Urothelium cell line (cell line): ENCODE data around the gene IL4I1.

Experiments used
- DNase-seq: peaks from one replicate; pipeline ENCODE4 v3.0.0; 2011; ENCODE audit warnings: low spot score, mixed read lengths
- FAIRE-seq: peaks from 2 replicates; lab custom pipeline; 2011; peaks lifted over from hg19 to GRCh38; lab: Jason Lieb, UNC

IL4I1 gene

GRCh38 chr19:49866933-49867782 lies 29.5 kb downstream of the IL4I1 start, which contains the start of gene PNKP:
Gene PNKP (minus strand): TSS chr19:49867576. CDS start chr19:49867204, 372 bp downstream.
- FAIRE-seq (peak; percentile 62), DNase-seq (peak; percentile 93)

GRCh38 chr19:49864890-49865289 lies 31.8 kb downstream of the IL4I1 start:
- no peak for DNase-seq
- no peak for FAIRE-seq

- FAIRE-seq: no peak
- no peak for DNase-seq
These were observed 32.8 kb downstream of the IL4I1 start for GRCh38 chr19:49863935-49864320.

GRCh38 chr19:49863254-49863934 lies 33.3 kb downstream of the IL4I1 start:
- no peak for DNase-seq
- no peak for FAIRE-seq

GRCh38 chr19:49862391-49863253 lies 34.1 kb downstream of the IL4I1 start:
- DNase-seq (no peak), FAIRE-seq (peak; percentile 13)

GRCh38 chr19:49861541-49862378 lies 34.9 kb downstream of the IL4I1 start:
- DNase-seq: no peak
- no peak for FAIRE-seq

GRCh38 chr19:49861107-49861506 lies 35.6 kb downstream of the IL4I1 start:
- DNase-seq (no peak), FAIRE-seq (no peak)

GRCh38 chr19:49860336-49861102 lies 36.2 kb downstream of the IL4I1 start:
- DNase-seq (no peak), FAIRE-seq (no peak)

GRCh38 chr19:49859682-49860335 lies 36.9 kb downstream of the IL4I1 start:
- peak; percentile 63 for FAIRE-seq

GRCh38 chr19:49858088-49858985 lies 38.4 kb downstream of the IL4I1 start:
- DNase-seq: no peak
- FAIRE-seq: no peak

More at GRCh38 chr19:49859682-49860335, 36.9 kb downstream of the IL4I1 start:
- no peak for DNase-seq

- DNase-seq (no peak), FAIRE-seq (no peak)
These were observed 38.9 kb downstream of the IL4I1 start for GRCh38 chr19:49857838-49858087.

GRCh38 chr19:49857061-49857837 lies 39.4 kb downstream of the IL4I1 start:
- FAIRE-seq: peak; percentile 76
- no peak for DNase-seq

GRCh38 chr19:49856574-49857021 lies 40.1 kb downstream of the IL4I1 start:
- no peak for DNase-seq
- FAIRE-seq: no peak

- FAIRE-seq (peak; percentile 59), DNase-seq (no peak)
These were observed 40.8 kb downstream of the IL4I1 start for GRCh38 chr19:49855676-49856573.

GRCh38 chr19:49855277-49855675 lies 41.4 kb downstream of the IL4I1 start:
- DNase-seq (no peak), FAIRE-seq (no peak)
